LNCaP clone FGC (cell line): Measurements from ENCODE around the gene SLC1A2.

Experiments used
- DNase-seq: peaks from one replicate; pipeline ENCODE4 v3.0.0-alpha.2; 2011; ENCODE audit warnings: low read depth
- H3K4me3 ChIP-seq: 2 replicates; pipeline ENCODE4 v1.5.1; 2011; ENCODE audit warnings: mild to moderate bottlenecking, low read depth, low read length, control low read depth
- TF ChIP-seq, protein P1 (sequence below): IDR thresholded peaks from 2 replicates; pipeline ENCODE4 v1.5.1; 2012; ENCODE audit warnings: mild to moderate bottlenecking; ENCODE audit not compliant: control insufficient read depth, insufficient read depth; ENCODE audit errors: extremely low read depth

The SLC1A2 gene

DNA sequence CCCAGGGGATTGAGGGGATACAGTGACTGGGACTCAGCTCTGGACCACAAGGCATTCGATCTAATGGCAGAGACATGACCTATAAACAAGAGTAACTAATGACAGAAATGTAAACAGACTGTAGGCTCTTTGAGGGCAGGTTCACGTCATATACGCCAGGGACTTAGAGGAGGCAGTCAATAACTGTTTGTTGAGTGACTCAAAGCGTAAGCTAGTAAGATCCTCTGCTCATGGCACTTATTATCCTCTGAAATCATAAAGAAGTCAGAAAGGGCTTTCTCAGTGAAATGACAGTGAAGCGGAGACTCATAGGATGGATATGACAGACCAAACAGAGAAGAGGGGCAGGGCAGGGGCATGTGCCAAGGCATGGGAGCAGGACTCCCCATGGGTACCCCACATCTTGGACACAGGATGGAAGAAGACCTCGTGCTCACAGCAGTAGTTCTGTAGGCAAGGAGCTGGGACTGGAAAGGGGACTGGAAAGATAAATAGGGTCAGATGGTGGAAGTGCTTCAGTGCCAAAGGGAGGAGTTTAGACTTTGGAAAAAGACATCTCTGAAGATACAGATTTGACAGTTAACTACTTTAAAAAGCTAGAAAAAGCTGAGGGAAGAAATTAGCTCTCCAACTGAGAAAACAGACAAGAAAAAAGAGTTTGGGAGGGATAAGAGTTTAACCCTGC is 72.7 kb downstream of the SLC1A2 start:
- H3K4me3 ChIP-seq: no peak overlapping the region
- TF ChIP-seq, protein P1, sequence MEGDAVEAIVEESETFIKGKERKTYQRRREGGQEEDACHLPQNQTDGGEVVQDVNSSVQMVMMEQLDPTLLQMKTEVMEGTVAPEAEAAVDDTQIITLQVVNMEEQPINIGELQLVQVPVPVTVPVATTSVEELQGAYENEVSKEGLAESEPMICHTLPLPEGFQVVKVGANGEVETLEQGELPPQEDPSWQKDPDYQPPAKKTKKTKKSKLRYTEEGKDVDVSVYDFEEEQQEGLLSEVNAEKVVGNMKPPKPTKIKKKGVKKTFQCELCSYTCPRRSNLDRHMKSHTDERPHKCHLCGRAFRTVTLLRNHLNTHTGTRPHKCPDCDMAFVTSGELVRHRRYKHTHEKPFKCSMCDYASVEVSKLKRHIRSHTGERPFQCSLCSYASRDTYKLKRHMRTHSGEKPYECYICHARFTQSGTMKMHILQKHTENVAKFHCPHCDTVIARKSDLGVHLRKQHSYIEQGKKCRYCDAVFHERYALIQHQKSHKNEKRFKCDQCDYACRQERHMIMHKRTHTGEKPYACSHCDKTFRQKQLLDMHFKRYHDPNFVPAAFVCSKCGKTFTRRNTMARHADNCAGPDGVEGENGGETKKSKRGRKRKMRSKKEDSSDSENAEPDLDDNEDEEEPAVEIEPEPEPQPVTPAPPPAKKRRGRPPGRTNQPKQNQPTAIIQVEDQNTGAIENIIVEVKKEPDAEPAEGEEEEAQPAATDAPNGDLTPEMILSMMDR: no peak
- DNase-seq: no peak

DNA sequence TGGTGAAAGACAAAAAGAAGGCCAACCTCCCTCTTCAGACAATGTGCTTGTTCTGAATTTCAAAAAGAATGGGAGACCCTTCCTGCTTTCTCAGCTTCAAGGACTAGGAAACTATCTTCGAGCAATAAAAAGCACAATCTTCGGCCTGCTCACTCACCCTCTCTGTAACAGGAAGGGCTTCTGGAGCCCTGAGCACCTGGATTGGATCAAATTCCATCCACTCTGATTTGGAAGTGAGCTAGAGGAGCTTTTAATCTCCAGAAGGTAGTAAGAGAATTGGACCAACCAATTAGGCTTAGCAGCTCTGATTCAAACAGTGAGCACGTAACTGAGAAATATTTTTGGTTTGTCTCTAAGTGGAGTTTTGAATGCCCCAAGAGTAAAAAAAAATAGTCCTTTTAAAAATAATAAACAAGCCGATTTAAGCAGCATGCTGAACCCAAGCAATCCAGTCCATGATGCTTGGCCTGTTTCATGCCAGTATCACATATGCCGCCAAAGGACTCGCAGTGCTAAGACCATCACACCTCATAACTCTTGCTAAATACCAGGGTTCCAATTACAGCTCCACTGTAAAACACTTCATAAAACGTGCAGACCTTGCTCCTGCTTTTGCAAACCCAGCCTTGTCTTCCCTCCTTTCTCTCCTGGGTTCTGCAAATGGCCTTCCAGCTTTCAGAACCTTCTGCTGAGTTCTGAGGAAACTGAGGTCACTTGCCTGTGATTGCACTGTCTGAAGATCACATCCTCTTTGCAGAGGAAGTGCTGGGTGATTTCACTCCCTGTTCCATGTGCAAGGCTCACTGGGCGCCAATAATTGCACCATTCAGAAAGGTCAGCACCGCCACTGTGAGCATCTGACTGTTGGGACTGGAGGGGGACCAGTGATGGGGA is 74.4 kb downstream of the SLC1A2 start:
- DNase-seq: no peak
- TF ChIP-seq, protein P1: no peak
- H3K4me3 ChIP-seq: no peak overlapping the region

DNA sequence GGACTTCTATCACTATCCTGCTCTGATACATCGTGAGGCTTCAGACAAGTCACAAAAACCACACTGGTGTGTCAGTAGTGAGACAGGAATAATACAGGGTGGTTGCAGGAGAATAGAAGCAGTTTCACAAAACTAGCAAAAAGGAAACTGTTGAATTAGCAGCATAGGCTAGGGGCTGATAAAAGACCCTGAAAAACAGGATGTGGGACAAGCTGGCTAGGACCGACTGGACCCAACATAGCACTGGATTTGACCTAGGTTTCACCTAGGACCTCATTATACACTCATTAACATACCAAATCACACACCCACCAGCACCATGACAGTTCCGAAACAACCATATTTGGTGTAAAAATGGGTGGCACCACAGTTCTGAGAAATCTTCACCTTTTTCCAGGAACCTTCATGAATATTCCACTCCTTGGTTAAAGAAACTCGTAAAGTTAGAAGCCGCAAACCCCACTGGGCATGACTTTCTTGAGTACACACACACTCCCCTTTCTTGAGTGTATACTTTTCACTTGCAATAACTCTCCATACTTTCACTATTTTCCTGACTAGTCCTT is 76.2 kb downstream of the SLC1A2 start:
- DNase-seq: no peak
- H3K4me3 ChIP-seq: no peak overlapping the region
- TF ChIP-seq, protein P1: no peak

DNA sequence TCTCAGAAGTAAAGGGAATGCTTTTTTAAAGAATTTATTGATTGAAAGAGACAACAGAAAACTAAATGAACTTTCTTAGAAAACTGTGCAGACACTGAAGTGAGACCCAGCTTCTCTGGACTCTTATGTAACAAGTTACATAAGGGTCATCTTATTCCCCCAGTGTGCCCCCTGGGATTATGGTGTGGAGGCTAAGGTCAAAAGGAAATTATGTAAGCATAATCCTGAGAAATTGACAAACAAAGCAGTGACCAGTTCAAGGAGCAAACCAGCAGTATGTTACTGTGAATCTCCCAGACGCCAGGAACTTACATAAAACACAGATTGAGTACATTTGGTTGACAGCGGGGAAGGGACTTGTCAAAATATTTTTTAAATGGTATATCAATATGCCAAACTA is 78.6 kb downstream of the SLC1A2 start:
- TF ChIP-seq, protein P1: no peak
- no peak overlapping the region for H3K4me3 ChIP-seq
- DNase-seq: no peak

DNA sequence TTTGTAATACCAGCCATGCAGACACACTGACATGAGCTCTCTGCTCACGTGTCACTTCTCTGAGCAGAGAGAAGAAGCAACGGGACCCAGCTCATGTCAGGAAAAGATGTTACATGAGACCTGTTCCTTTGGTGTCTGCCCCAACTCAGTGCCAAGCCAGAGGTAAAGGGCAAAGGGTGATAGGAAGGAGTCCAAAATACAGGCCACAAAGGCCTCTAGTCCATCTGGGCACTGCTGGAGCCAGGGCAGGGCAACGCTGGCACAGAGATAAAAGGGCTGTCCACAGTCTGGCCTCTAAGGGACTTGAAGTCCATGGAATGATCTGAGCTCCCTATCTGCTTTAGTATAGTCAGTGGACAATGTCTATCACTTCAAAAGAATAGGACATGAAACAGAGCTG is 79.3 kb downstream of the SLC1A2 start:
- no peak overlapping the region for H3K4me3 ChIP-seq
- TF ChIP-seq, protein P1: no peak
- DNase-seq: no peak

DNA sequence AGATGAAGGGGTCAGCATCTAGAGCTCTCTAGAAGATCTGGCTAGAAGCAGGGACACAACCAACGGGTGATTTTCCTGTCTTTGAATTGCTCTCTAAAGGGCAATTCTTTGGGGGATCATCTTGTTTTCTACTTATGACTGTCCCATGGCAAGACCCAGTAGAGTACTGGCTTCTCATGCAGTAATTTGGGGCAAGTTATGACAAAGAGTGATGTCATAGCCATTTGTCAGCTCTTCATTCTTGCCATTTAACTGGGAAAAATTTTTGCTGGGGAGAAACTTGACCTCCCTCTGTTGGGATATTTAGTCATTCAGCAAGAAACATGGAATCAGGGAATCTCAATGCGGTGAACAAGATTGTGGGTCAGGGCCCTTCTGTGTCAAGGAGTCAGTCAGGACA is 80.4 kb downstream of the SLC1A2 start:
- DNase-seq: no peak
- TF ChIP-seq, protein P1: no peak
- no peak overlapping the region for H3K4me3 ChIP-seq
